Stimulated activated naive CD8-positive, alpha-beta T cell treated with anti-CD3 and anti-CD28 coated beads, Interleukin-15, Interleukin-2, amounts not matched to agents 100 ng/mL and 50 ng/mL, for 24 hours (primary cell): ENCODE data around the gene MRTFB.

Experiments
- H3K27ac Mint-ChIP-seq: one replicate; pipeline ENCODE4 v1.8.0; 2021; ENCODE audit warnings: mild to moderate bottlenecking, mixed read lengths
- H3K27me3 Mint-ChIP-seq: one replicate; pipeline ENCODE4 v1.8.0; 2021; ENCODE audit warnings: mixed read lengths
- H3K36me3 Mint-ChIP-seq: one replicate; pipeline ENCODE4 v1.8.0; 2021; ENCODE audit warnings: low read depth, mixed read lengths
- H3K4me1 Mint-ChIP-seq: one replicate; pipeline ENCODE4 v1.8.0; 2021; ENCODE audit warnings: low read depth, mixed read lengths
- H3K4me3 Mint-ChIP-seq: one replicate; pipeline ENCODE4 v1.8.0; 2021; ENCODE audit warnings: mild to moderate bottlenecking, mixed read lengths
- H3K9me3 Mint-ChIP-seq: one replicate; pipeline ENCODE4 v1.8.0; 2021; ENCODE audit warnings: mixed read lengths

The MRTFB gene

GRCh38 chr16:14088155-14088753 is 17.1 kb downstream of the MRTFB start:
- H3K9me3 Mint-ChIP-seq: no peaks in the 10 kb centered on the region
- H3K36me3 Mint-ChIP-seq: peaks cover 12% of the 10 kb centered on the region
- peaks cover 6% of the 10 kb centered on the region for H3K4me1 Mint-ChIP-seq
- no peaks in the 10 kb centered on the region for H3K27me3 Mint-ChIP-seq
- no peak overlapping the region for H3K27ac Mint-ChIP-seq
- H3K4me3 Mint-ChIP-seq: no peak overlapping the region

DNA sequence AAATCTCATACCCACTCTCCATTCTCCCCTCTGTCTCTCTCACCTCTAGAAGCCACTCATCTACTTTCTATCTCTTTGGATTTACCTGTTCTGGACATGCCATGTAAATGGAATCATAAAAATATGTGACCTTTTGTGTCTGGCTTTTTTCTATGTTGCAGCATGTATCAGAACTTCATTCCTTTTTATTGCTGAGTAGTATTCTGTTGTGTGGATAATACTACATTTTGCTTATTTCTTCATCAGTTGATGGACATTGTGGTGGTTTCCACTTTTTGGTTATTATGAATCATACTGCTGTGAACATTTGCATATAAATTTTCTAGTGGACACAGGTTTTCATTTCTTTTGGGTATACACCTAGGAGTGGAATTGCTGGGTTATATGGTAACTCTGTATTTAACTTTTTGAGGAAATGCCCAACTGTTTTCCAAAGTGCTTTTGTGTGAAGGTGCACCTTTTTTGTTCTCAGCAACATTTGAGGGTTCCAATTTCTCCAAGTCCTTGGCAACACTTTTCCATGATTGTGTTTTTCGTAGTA is 18.2 kb downstream of the MRTFB start:
- Mint-ChIP-seq H3K27ac (no peak overlapping the region), H3K4me1 (peaks cover 6% of the 10 kb centered on the region), H3K36me3 (peaks cover 6% of the 10 kb centered on the region), H3K9me3 (no peaks in the 10 kb centered on the region), H3K27me3 (no peaks in the 10 kb centered on the region), H3K4me3 (no peak overlapping the region)

GRCh38 chr16:14092561-14092960 is 21.4 kb downstream of the MRTFB start:
- Mint-ChIP-seq H3K27ac (no peak overlapping the region), H3K9me3 (no peaks in the 10 kb centered on the region), H3K36me3 (peaks cover 6% of the 10 kb centered on the region), H3K27me3 (no peaks in the 10 kb centered on the region), H3K4me1 (peaks cover 6% of the 10 kb centered on the region), H3K4me3 (no peak overlapping the region)

DNA sequence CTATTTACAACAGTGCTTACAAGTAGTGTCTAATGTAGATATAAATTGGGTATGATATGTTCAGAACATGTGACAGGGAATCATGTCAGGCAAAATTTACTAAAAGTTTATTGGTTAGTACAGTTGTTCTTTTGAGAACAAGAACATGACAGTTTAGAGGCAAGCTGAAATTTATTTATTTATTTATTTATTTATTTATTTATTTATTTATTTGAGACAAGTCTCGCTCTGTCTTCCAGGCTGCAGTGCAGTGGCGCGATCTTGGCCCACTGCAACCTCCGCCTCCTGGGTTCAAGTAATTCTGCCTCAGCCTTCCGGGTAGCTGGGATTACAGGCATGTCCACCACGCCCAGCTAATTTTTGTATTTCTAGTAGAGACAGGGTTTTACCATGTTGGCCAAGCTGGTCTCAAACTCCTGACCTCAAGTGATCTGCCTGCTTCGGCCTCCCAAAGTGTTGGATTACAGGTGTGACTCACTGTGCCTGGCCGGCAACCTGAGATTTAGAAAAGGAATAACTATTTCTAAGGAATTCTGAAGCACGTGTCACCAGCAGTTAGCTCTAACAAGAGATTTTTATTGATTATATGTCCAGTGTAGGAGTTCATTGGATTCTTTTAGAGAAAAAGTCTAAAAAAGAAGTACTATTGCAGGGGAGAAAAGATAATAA is 24.9 kb downstream of the MRTFB start:
- H3K27me3 Mint-ChIP-seq: no peaks in the 10 kb centered on the region
- H3K4me1 Mint-ChIP-seq: peaks cover 17% of the 10 kb centered on the region
- H3K36me3 Mint-ChIP-seq: no peaks in the 10 kb centered on the region
- H3K9me3 Mint-ChIP-seq: no peaks in the 10 kb centered on the region
- H3K4me3 Mint-ChIP-seq: no peak overlapping the region
- H3K27ac Mint-ChIP-seq: no peak overlapping the region

DNA sequence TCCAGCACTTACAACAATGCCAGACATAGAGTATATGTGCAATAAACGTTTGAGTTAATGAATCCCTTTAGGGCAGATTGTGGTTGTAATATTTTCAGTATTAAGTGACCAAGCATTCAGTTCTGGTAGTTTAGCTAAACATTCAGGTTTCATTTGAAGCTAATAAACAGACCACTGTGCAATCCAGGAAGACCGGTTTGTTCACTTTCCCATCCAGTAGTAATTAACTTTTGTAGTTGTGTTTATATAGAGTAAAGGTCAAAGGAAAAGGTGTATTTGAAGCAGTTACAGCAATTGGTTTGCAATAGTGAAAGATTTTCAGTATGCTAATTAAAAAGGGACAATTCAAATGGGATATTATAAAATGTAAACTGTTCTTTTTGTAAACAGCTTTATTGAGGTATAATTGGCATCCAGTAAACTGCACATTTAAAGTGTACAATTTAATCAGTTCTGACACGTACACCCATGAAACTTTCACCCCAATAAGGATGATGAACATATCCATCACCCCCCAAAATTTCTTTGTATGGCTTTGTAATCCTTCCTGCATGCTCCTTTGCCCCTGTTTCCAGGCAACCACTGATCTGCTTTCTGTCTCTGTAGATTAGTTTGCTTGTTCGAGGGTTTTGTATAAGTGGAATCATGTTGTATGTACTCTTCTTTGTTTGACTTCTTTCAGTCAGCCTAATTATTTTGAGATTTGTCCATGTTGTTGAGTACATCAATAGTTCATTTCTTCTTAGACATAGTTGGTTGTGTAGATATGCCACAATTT is 26.3 kb downstream of the MRTFB start:
- Mint-ChIP-seq H3K4me3 (no peak overlapping the region), H3K4me1 (peaks cover 23% of the 10 kb centered on the region), H3K36me3 (no peaks in the 10 kb centered on the region), H3K9me3 (no peaks in the 10 kb centered on the region), H3K27me3 (no peaks in the 10 kb centered on the region), H3K27ac (no peak overlapping the region)

GRCh38 chr16:14098081-14098480 is 27.0 kb downstream of the MRTFB start:
- H3K4me1 Mint-ChIP-seq: peaks cover 24% of the 10 kb centered on the region
- H3K27me3 Mint-ChIP-seq: no peaks in the 10 kb centered on the region
- H3K4me3 Mint-ChIP-seq: no peak overlapping the region
- no peaks in the 10 kb centered on the region for H3K9me3 Mint-ChIP-seq
- H3K36me3 Mint-ChIP-seq: no peaks in the 10 kb centered on the region
- no peak overlapping the region for H3K27ac Mint-ChIP-seq

DNA sequence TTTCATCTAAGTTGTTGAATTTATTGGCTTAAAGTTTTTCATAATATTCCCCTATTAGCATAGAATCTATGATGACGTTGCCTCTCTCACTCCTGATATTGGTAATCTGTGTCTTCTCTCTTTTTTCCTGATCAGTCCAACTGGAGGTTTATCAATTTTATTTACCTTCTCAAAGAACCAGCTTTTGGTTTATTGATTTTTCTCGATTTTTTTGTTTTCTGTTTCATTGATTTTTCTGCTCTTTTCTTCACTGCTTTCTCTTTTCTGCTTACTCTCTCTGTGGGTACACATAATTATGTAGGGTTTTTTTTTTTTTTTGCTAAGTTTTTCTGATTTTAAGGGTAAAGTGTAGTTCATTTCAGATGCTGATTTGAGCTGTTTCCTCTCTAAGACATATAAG is 29.7 kb downstream of the MRTFB start:
- no peak overlapping the region for H3K27ac Mint-ChIP-seq
- no peaks in the 10 kb centered on the region for H3K36me3 Mint-ChIP-seq
- no peaks in the 10 kb centered on the region for H3K27me3 Mint-ChIP-seq
- H3K4me3 Mint-ChIP-seq: no peak overlapping the region
- peaks cover 29% of the 10 kb centered on the region for H3K4me1 Mint-ChIP-seq
- no peaks in the 10 kb centered on the region for H3K9me3 Mint-ChIP-seq

GRCh38 chr16:14101415-14101814 is 30.3 kb downstream of the MRTFB start:
- H3K27ac Mint-ChIP-seq: no peak overlapping the region
- peaks cover 29% of the 10 kb centered on the region for H3K4me1 Mint-ChIP-seq
- no peaks in the 10 kb centered on the region for H3K9me3 Mint-ChIP-seq
- no peaks in the 10 kb centered on the region for H3K36me3 Mint-ChIP-seq
- no peak overlapping the region for H3K4me3 Mint-ChIP-seq
- no peaks in the 10 kb centered on the region for H3K27me3 Mint-ChIP-seq

GRCh38 chr16:14102925-14103720 is 32.0 kb downstream of the MRTFB start:
- Mint-ChIP-seq H3K27ac (no peak overlapping the region), H3K27me3 (no peaks in the 10 kb centered on the region), H3K36me3 (no peaks in the 10 kb centered on the region), H3K4me1 (peaks cover 29% of the 10 kb centered on the region), H3K4me3 (no peak overlapping the region), H3K9me3 (no peaks in the 10 kb centered on the region)

DNA sequence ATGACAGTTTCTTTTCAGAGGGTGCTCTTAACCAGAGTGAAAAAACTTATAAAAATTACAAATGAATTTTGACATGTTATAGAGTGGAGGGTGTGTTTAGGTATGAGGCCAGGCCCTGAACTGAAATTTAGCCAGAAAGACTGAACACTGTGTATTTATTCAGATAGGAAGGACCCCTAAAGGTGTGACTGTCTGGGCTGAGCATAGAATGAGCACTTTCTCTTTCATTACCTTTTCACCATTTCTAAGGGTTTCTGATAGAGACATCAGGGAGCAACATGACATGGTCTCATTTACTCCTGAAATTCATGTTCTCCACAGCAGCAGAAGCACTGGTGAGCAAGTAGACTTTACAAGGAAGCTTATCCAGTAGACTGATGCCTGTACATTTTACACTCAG is 32.9 kb downstream of the MRTFB start:
- H3K4me1 Mint-ChIP-seq: peaks cover 29% of the 10 kb centered on the region
- H3K27ac Mint-ChIP-seq: no peak overlapping the region
- H3K9me3 Mint-ChIP-seq: no peaks in the 10 kb centered on the region
- no peaks in the 10 kb centered on the region for H3K36me3 Mint-ChIP-seq
- H3K27me3 Mint-ChIP-seq: no peaks in the 10 kb centered on the region
- no peak overlapping the region for H3K4me3 Mint-ChIP-seq

- Mint-ChIP-seq H3K4me1 (peaks cover 26% of the 10 kb centered on the region), H3K36me3 (no peaks in the 10 kb centered on the region), H3K4me3 (no peak overlapping the region), H3K27me3 (no peaks in the 10 kb centered on the region), H3K9me3 (no peaks in the 10 kb centered on the region), H3K27ac (no peak overlapping the region)
Observed at GRCh38 chr16:14105760-14106375, 34.7 kb downstream of the MRTFB start.

GRCh38 chr16:14106457-14106856 is 35.3 kb downstream of the MRTFB start:
- H3K4me3 Mint-ChIP-seq: no peak overlapping the region
- no peaks in the 10 kb centered on the region for H3K9me3 Mint-ChIP-seq
- no peaks in the 10 kb centered on the region for H3K27me3 Mint-ChIP-seq
- H3K36me3 Mint-ChIP-seq: no peaks in the 10 kb centered on the region
- no peak overlapping the region for H3K27ac Mint-ChIP-seq
- H3K4me1 Mint-ChIP-seq: peaks cover 23% of the 10 kb centered on the region

DNA sequence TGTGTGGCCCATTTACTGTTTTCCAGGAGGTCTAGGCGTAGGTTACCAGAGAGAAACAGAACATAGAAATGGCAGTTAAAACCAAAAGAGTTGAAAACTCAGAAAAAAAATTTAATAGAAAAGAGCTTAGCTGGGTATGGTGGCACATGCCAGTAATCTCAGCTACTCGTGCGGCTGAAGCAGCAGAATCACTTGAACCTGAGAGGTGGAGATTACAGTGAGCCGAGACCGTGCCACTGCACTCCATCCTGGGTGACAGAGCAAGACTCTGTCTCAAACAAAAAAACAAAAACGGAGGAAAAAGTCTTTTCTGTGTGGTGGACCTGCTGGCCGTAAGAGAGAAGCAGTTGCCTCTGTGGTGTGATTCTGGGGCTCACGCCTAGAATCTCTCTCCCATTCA is 35.8 kb downstream of the MRTFB start:
- Mint-ChIP-seq H3K27me3 (no peaks in the 10 kb centered on the region), H3K27ac (no peak overlapping the region), H3K4me3 (no peak overlapping the region), H3K4me1 (peaks cover 22% of the 10 kb centered on the region), H3K9me3 (no peaks in the 10 kb centered on the region), H3K36me3 (no peaks in the 10 kb centered on the region)

DNA sequence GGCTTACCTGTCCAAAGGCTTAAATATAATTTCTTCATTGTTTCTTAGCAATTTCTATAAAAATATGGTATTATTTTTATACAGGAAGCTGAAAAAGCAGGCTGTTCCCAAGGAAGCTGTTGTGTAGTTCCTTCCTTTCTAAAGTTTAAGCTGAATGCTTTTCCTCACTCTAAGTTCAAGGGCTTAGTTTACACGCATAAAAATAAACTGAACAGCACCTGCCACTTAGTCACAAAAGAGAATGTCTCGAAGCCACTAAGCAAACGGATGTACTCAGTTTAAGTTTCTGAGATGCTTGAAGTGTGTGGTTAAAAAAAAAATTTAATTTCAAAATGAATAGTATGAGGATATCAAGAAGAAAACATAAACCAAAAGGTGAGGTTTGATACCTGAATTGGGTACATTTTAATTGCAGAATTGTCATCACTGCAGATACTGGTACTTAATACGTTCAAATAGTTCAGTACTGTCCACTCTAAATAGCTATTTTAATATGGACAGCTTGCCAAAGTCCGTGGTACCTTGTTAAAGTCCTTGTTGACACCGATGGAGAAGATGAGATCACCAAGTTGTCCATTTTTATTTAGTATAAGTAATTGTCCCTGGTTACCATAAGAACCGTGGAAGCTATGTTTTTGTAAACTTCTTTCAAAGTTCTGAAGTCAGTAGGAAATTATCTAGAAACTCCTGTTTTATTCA is 38.1 kb downstream of the MRTFB start:
- H3K36me3 Mint-ChIP-seq: no peaks in the 10 kb centered on the region
- H3K27me3 Mint-ChIP-seq: no peaks in the 10 kb centered on the region
- no peak overlapping the region for H3K27ac Mint-ChIP-seq
- H3K4me3 Mint-ChIP-seq: no peak overlapping the region
- peaks cover 20% of the 10 kb centered on the region for H3K4me1 Mint-ChIP-seq
- no peaks in the 10 kb centered on the region for H3K9me3 Mint-ChIP-seq
